HG02970 (cell line): ENCODE data around the gene RPP25L.

Source experiments
- ATAC-seq: cut with Tn5 transposase; IDR thresholded peaks from one replicate; pipeline ENCODE4 v1.9.1; 2021; ENCODE audit warnings: mild to moderate bottlenecking, moderate library complexity, moderate number of reproducible peaks; ENCODE audit not compliant: unreplicated experiment, low FRiP score

RPP25L gene

DNA sequence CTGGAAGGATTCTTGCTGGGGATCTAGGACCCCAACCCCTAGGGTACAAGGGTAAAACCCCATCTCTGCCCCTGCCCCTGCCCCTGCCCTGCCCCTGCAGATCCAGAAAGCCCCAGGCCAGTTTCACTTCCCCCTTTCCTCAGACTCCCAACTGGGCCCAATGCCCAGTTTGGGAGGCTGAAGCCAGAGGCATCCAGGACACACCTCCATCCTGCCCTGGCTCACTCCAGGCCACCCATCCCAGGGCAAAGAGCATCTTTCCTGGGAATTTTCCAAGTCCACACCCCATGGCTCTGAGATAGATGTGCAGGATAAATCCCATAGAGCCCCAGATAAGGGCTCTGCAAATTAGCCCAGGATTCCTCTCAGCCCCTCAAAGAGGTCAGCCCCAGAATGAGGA is 39.8 kb downstream of the RPP25L start:
- no peak for ATAC-seq

DNA sequence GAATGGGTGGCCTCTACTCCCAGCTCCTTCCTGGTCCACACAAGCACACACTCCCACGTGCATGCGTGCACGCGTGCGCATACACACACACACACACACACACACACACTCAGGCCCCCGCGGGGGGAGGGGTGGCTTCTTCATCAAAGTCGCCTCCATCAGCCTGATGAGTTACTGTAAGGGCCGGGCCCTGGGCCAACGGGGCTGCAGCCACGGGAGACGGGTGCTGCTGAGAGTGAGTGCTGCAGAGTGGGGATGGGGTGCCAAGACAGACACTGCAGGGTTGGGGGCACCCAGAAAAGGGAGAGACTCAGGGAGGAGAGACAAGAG is 40.5 kb downstream of the RPP25L start:
- no peak for ATAC-seq

DNA sequence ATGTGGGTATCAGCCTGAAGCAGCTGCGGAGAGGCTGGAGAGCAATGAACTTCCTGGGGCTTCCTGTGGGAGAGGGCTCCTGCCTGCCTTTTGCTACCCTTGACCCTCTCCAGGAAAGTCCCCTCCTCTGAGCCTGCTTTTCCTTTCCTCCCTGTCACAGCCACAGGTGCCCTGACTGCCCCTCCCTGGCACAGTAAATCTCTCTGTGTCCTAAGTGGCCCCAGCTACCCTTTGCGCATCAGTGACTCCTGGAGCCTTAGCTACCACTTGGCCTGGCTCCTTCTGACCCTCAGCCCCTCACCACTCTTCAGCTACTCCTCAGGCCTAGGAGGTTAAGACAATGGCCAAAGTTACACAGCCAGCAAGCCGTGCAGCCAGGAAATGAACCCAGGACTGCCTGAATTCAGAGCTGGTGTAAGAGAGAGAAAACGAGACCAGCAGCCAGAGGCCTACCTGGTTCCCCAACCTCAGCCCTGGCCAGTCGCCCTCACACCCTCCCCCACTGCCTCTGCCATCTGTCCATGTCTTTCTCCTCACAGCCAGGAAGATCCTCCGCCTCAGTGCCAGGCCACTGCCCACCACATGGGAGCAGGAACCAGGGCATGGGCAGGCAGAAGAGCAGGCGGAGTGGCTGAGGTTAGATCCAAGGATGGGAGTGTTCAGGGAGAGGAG is 41.0 kb downstream of the RPP25L start:
- ATAC-seq, result no peak

DNA sequence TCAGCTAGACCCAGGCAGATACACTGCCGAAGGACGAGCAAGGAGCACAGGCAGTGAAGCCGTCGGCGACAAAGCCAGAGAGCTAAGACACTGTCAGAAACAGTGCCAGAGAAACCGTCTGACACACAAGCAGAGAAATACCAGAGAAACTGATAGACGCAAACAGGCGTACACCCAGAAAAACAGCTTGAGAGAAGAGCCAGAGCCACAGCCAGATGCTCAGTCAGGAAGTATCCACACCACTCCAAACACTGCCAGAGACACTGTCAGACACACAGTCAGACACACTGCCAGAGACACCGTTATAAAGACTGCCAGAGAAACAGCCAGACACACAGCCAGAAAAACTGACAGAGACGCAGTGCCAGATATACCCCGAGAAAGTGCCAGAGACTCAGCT is 41.5 kb downstream of the RPP25L start:
- no peak for ATAC-seq

DNA sequence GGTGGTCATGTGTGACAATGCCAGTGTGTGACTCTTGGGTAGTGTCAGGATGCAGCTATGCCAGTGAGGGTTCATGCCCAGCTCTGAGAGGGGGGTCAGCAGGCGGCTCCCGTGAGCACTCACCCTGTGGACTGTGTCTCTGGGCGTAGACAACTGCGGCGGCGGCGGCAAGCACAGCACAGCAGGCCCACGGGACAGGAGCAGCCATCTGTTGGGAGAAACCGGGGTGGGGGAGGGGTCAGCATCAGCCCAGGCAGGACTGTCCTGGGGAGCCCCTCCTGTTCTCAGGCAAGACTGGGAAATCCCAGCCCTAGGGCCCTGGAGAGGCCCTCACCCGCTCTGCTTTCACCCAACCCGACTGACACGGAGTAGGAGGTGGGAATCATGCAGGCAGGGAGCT is 43.1 kb downstream of the RPP25L start:
- no peak for ATAC-seq

DNA sequence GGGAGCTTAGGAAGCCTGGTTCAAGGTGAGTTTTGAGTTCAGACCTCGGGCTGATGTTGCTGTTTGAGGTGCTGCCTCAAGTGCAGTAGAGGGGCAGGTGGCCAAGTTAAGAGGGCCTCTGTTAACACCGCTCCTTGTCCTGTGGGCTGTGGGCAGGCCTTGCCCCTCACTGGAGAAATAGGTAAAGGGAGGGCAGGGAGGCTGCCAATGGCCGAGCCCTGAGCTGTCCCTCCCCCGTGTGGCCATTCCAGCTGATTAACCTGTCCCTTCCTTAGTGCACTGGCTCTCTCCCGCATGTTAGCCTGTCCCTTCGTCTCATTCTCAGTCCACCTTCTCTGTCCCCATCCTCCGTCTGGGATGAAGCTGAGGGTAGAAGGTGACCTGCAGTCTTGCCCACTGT is 43.8 kb downstream of the RPP25L start:
- no peak for ATAC-seq

DNA sequence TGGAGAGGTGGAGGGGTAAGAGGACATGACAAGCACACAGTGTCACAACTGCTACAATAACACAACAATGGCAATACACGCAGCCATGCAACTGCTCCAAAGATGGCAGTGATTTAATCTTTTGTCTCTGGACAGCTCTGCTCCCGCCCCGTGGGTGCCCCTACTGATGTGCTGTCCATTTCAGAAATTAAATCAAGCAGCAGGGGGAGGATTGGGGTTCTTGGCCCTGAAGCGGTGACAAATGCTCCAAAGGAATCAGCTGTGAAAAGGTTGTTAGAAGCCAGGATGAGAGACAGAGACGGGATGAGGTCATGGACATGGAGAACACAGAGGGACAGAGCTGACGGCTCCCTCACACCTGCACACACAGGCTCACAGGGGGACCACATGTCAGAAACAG is 44.9 kb downstream of the RPP25L start:
- ATAC-seq, result no peak

DNA sequence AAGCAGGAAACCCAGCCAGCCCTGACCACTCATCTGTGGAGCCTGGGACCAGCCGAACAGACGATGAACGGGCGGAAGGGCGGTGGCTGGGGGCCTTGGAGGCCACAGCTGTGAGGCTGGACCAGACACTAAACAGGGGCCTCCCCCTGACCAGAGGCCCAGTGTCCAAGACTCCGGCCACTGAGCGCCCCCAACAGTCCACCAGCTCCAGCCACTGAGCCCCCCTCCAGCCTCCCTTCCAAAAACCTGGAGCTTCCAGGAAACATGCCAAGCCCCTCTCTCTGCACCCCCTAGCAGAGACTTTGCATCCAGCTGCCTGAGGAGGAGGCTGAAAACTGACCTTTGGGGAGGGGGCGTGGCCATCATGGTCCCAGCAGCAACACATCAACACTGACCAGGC is 45.6 kb downstream of the RPP25L start:
- ATAC-seq, result no peak

DNA sequence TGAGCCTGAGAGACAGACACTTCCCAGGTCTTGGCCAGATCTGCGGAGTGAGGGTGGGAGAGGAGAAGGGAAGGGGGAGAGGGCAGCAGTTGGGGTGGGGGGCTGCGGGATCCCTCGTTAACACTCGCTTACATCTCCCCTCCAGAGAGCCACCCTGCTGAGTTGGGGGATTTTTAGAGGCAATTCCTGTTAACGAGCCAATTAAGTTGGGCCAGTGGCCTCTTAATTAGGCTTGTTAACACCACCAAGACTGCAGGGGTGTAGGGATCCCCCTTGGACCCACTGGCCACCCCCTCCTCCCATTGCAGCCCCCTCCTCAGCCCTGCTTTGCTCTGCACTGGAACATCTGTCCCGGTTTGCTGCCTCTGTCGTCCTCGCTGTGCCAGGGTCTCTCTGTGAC is 46.0 kb downstream of the RPP25L start:
- no peak for ATAC-seq

DNA sequence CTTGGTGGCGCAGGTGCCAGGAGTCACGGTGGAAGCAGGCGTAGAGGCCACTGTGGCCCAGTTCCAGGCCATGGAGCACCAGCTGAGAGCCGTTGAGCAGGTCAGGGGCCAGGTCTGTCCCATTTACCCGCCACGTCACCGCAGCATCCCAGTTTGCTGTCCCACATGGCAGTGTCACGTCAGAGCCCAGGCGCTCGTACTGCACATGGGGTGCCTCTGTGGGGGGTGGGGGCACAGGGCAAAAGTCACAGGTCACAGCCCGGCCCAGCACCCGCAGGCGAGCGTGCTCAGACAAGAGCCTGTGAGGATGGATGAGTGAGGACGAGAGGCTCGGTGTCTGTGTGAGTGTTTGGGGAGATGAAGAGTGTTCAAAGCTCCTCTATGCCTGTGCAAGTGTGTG is 47.3 kb downstream of the RPP25L start:
- no peak for ATAC-seq

DNA sequence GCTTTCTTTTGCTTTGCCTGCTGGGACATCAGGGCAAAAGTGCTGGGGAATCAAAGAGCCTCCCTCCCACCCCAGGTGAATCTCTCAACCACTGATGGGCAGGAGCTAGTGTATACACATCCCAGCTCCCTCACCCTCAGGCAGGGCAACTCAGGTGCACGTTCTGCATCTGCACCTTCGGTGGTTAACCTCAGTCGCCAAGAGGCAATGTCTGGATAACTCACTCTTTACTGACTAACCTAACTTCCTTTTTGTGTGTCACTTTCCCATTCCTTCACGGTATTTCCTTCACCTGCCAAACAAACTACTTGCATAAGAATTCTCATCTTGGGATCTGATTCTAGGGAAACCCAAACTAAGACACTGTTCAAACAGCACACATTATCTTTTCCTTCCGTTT is 48.6 kb downstream of the RPP25L start:
- ATAC-seq, result no peak

DNA sequence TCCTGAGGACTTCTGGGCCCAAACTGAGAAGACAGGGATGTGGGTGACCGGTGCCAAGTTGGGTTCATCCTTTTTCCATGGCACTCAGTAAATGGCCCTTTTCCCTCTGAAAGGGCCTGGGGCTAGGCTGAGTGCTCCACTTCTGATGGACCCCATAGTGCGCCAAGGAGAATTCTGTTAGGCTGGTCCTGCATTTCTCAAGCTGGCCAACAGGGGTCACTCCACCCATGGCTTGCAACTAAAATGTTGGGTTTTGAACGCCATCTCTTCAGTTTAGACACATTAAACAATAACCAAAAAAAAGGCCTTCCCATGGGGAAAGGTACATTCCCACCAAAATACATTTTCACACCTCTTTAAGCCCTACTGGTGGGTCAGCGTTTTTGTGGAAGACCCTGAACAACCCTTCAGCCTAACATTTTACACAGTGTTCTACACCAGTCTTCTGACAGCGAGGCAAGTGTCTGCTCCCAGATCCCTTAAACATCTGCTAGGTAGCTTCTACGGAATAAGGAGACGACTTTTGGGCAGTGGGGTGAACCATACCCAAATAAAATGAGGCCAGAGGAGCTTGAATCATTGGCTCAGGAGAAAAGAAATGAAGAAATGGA is 49.7 kb downstream of the RPP25L start:
- no peak for ATAC-seq

DNA sequence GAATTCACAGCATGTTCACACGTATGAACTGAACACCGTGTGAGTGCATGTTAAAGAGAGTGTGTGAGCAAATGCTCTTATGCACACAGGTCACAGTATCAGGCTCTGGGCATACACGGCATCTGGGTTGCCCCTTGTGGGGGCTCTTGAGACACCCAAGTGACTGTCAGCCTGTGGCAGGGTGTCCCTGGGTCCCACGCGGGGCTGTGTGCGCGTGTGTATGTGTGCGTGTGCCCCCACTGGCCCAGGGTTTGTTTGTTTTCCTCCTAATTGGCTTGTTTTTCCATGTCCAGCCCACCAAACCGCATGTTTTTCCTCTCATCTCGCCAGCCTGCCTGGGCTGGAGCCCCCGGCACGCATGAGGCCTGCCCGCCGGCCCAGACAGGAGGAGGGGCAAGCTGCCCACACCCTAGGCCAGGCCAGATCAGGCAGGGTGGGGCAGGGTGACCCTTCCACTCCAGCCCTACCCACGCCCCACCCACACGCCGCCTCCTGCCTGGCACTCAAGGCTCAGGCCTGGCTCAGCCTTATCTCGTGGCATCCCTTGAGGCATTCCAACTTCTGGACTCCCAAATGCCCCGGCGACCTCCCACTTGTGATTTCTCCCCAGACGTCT is 51.2 kb downstream of the RPP25L start:
- ATAC-seq, result no peak
